ENCODE measurements around the gene RPL36. TPM values are rescaled to one million over a fixed set of nuclear protein-coding genes. Genes with fewer than 3 reads are reported as not detected.

RPL36 gene
- total RNA-seq, 6 donors from 2014 or later, result 290 to 626 (median 442) TPM

GRCh38 chr19:5676105-5676771 is 13.9 kb upstream of the RPL36 start:
- H3K36me3 ChIP-seq, result peaks cover 0 to 9% (median 6%) of the 10 kb centered on the region in 4 donors
- H3K9me3 ChIP-seq, result no peaks in the 10 kb centered on the region
- H3K4me1 ChIP-seq, result peaks cover 12 to 17% (median 14%) of the 10 kb centered on the region in 4 donors
- TF ChIP-seq EP300 (IDR thresholded peaks at IDR 0.05) (no peak), POLR2AphosphoS5 (IDR thresholded peaks at IDR 0.05) (no peak), POLR2A (IDR thresholded peaks at IDR 0.05) (no peak), CTCF (IDR thresholded peaks at IDR 0.05) (no peak)
- H3K4me3 ChIP-seq, result no peak overlapping the region
- ATAC-seq (ENCODE audit: low FRiP score in 2 of 2), result no peak
- H3K27me3 ChIP-seq, result no peaks in the 10 kb centered on the region
- 85 to 92% methylated on average over 11 to 17 of the region's 17 CpGs for WGBS, 2 donors
- no peak overlapping the region for H3K27ac ChIP-seq
- peak in 1 of 2 donors; percentile 75 for DNase-seq

GRCh38 chr19:5676772-5677105 is 13.4 kb upstream of the RPL36 start:
- Histone ChIP-seq H3K9me3 (no peaks in the 10 kb centered on the region), H3K4me1 (peaks cover 14 to 20% (median 17%) of the 10 kb centered on the region in 4 donors), H3K27me3 (no peaks in the 10 kb centered on the region), H3K27ac (no peak overlapping the region), H3K36me3 (peaks cover 0 to 7% (median 4%) of the 10 kb centered on the region in 4 donors), H3K4me3 (no peak overlapping the region)
- 85 to 89% methylated on average over 8 to 12 of the region's 13 CpGs for WGBS, 2 donors
- ATAC-seq (ENCODE audit: low FRiP score in 2 of 2), result no peak
- no peak for TF ChIP-seq POLR2AphosphoS5 (IDR thresholded peaks at IDR 0.05)
- TF ChIP-seq POLR2A (IDR thresholded peaks at IDR 0.05), result no peak
- no peak for TF ChIP-seq EP300 (IDR thresholded peaks at IDR 0.05)
- TF ChIP-seq CTCF (IDR thresholded peaks at IDR 0.05), result no peak
- DNase-seq, result peak in 1 of 2 donors; percentile 71

GRCh38 chr19:5677136-5677535 is 13.0 kb upstream of the RPL36 start:
- 84 to 91% methylated on average over 4 to 10 of the region's 10 CpGs for WGBS, 2 donors
- ATAC-seq (ENCODE audit: low FRiP score in 2 of 2), result no peak
- Histone ChIP-seq H3K27me3 (no peaks in the 10 kb centered on the region), H3K4me1 (peaks cover 14 to 20% (median 17%) of the 10 kb centered on the region in 4 donors), H3K36me3 (peaks cover 0 to 5% (median 1%) of the 10 kb centered on the region in 4 donors), H3K9me3 (no peaks in the 10 kb centered on the region), H3K4me3 (no peak overlapping the region), H3K27ac (no peak overlapping the region)
- peak in 1 of 2 donors; percentile 44 for DNase-seq
- TF ChIP-seq POLR2A (IDR thresholded peaks at IDR 0.05) (no peak), CTCF (IDR thresholded peaks at IDR 0.05) (no peak), EP300 (IDR thresholded peaks at IDR 0.05) (no peak), POLR2AphosphoS5 (IDR thresholded peaks at IDR 0.05) (no peak)

- 90 to 91% methylated on average over 5 to 9 of the region's 9 CpGs for WGBS, 2 donors
- H3K9me3 ChIP-seq, result no peaks in the 10 kb centered on the region
- TF ChIP-seq CTCF (IDR thresholded peaks at IDR 0.05) (no peak), POLR2AphosphoS5 (IDR thresholded peaks at IDR 0.05) (no peak), POLR2A (IDR thresholded peaks at IDR 0.05) (no peak), EP300 (IDR thresholded peaks at IDR 0.05) (no peak)
- no peak overlapping the region for H3K4me3 ChIP-seq
- DNase-seq (peak in 1 of 2 donors; percentile 47), ATAC-seq (ENCODE audit: low FRiP score in 2 of 2) (no peak)
- peaks cover 14 to 20% (median 17%) of the 10 kb centered on the region in 4 donors for H3K4me1 ChIP-seq
- H3K27me3 ChIP-seq, result no peaks in the 10 kb centered on the region
- peaks cover 0 to 5% (median 0%) of the 10 kb centered on the region in 4 donors for H3K36me3 ChIP-seq
- no peak overlapping the region for H3K27ac ChIP-seq
Observed at GRCh38 chr19:5677580-5677979, 12.5 kb upstream of the RPL36 start.

Data from upper lobe of left lung (tissue), 6 donors.